Type B pancreatic cell (in vitro differentiated cells): ENCODE results near the gene XXYLT1. TPM values are rescaled to one million over a fixed set of nuclear protein-coding genes. Genes with fewer than 3 reads are reported as not detected.
"Not testable (repeated sequence)": the region's sequence is repeated elsewhere in the genome, so short reads cannot be mapped to it uniquely, and the experiment has no call there.

ENCODE experiments used
- DNase-seq: peaks from one replicate; pipeline ENCODE4 v3.0.0; 2021; ENCODE audit warnings: mixed read lengths; ENCODE audit not compliant: unreplicated experiment; ENCODE audit errors: extremely low spot score
- H3K27ac Mint-ChIP-seq: 2 replicates; pipeline ENCODE4 v1.8.0; 2021; ENCODE audit warnings: mild to moderate bottlenecking, mixed read lengths
- H3K27me3 Mint-ChIP-seq: 2 replicates; pipeline ENCODE4 v1.8.0; 2021; ENCODE audit warnings: mixed read lengths
- H3K36me3 Mint-ChIP-seq: 2 replicates; pipeline ENCODE4 v1.8.0; 2021; ENCODE audit warnings: mixed read lengths
- H3K4me1 Mint-ChIP-seq: one replicate; pipeline ENCODE4 v1.8.0; 2021; ENCODE audit warnings: mixed read lengths; ENCODE audit not compliant: unreplicated experiment
- H3K4me3 Mint-ChIP-seq: 2 replicates; pipeline ENCODE4 v1.8.0; 2021; ENCODE audit warnings: mild to moderate bottlenecking, mixed read lengths
- H3K9me3 Mint-ChIP-seq: 2 replicates; pipeline ENCODE4 v1.8.0; 2021; ENCODE audit warnings: mixed read lengths
- total RNA-seq: library from RNA; stranded (reverse); gene quantifications from 2 replicates; pipeline ENCODE4 v1.2.1, GENCODE V29; 2021; ENCODE audit warnings: low replicate concordance
- TF ChIP-seq, protein P1 (sequence below): fragments of 200-600 bp; sonication (generic); conservative IDR thresholded peaks from 2 replicates; pipeline ENCODE4 v1.5.0; 2021; ENCODE audit warnings: antibody characterized with exemption, mild to moderate bottlenecking

XXYLT1 gene
- total RNA-seq, 1 donor from 2014 or later: 27.0 TPM

DNA sequence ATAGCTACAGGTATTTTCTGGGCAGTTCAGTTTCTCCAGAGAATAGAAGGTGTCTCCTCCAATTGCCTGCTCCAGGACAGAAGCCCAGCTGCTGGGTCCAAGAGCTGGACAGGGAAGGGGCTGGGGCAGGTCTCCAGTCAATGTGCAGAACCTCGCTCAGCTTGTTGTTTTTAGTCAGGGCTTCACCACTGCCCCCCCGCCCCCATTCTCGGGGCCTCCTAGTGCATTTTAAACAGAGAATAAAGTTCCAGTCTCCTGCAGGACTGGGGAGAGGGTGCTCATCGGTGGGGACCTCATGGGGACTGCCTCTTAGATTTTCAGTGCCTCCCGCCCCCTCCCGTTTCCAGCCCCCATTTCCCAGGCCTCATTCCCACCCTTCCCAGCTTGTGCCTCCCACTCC lies 216.6 kb downstream of the XXYLT1 start:
- Mint-ChIP-seq H3K4me3 (no peak overlapping the region), H3K27me3 (peaks cover 10% of the 10 kb centered on the region), H3K9me3 (peaks cover 6% of the 10 kb centered on the region), H3K36me3 (no peaks in the 10 kb centered on the region), H3K27ac (no peak overlapping the region), H3K4me1 (peaks cover 6% of the 10 kb centered on the region)
- no peak for DNase-seq
- TF ChIP-seq, protein P1, sequence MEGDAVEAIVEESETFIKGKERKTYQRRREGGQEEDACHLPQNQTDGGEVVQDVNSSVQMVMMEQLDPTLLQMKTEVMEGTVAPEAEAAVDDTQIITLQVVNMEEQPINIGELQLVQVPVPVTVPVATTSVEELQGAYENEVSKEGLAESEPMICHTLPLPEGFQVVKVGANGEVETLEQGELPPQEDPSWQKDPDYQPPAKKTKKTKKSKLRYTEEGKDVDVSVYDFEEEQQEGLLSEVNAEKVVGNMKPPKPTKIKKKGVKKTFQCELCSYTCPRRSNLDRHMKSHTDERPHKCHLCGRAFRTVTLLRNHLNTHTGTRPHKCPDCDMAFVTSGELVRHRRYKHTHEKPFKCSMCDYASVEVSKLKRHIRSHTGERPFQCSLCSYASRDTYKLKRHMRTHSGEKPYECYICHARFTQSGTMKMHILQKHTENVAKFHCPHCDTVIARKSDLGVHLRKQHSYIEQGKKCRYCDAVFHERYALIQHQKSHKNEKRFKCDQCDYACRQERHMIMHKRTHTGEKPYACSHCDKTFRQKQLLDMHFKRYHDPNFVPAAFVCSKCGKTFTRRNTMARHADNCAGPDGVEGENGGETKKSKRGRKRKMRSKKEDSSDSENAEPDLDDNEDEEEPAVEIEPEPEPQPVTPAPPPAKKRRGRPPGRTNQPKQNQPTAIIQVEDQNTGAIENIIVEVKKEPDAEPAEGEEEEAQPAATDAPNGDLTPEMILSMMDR: no peak

GRCh38 chr3:195052939-195053338 lies 218.0 kb downstream of the XXYLT1 start:
- Mint-ChIP-seq H3K9me3 (peaks cover 6% of the 10 kb centered on the region), H3K27me3 (peaks cover 11% of the 10 kb centered on the region), H3K4me3 (no peak overlapping the region), H3K4me1 (no peaks in the 10 kb centered on the region), H3K27ac (no peak overlapping the region), H3K36me3 (no peaks in the 10 kb centered on the region)
- no peak for DNase-seq
- TF ChIP-seq, protein P1: no peak

DNA sequence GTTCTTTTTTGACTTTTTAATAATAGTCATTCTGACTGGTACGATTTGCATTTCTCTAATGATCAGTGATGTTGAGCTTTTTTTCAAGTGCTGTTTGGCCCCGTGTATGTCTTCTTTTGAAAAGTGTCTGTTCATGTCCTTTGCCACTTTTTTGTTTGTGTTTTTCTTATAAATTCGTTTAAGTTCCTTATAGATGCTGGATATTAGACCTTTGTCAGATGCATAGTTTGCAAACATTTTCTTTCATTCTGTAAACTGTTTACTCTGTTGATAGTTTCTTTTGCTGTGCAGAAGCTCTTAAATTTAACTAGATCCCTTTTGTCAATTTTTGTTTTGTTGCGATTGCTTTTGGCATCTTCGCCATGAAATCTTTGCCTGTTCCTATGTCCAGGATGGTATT lies 220.7 kb downstream of the XXYLT1 start:
- H3K4me3 Mint-ChIP-seq, H3K27ac Mint-ChIP-seq, H3K9me3 Mint-ChIP-seq, H3K4me1 Mint-ChIP-seq, DNase-seq, H3K36me3 Mint-ChIP-seq: not testable (repeated sequence)
- H3K27me3 Mint-ChIP-seq: peaks cover 11% of the 10 kb centered on the region

DNA sequence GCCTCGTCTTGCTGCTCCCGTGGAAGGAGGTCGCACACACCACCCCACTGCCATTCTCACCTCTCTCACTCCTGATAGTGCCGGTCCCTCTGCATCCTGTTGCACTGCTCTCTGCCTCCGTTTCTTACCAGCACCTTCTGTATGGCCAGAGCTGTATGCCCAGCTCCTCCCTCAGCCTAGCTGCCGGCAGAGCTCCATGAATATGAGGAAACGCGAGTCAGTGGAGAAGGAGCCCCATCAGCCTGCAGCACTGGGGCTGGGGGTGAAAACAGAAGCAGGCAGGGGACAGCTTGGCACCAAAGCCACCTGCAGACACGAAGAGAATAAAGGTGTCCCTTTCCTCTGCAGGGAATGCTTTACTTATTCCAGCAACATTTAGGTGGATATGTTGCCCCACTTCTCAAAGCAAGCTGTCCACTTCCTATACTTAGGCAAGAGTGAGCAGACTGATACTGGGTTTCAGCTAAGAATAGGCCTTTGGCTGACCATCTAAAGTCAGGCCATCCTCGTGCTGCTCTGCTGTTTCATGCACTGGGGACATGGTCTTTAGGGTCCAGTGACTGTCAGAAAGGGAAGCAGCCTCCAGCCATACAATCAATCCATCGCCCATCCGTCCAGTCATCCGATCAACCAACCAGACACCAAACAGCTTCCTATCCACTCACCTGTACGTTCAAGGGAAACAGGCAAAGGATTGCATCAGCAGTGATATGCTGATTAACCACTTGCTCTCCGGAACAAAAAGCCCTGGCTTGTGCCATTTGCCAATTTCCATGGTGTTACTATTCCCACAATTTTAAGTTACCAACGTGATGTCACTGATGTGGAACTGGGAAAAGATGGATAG lies 222.7 kb downstream of the XXYLT1 start:
- no peaks in the 10 kb centered on the region for H3K36me3 Mint-ChIP-seq
- TF ChIP-seq, protein P1: no peak
- DNase-seq: no peak
- H3K4me1 Mint-ChIP-seq: peaks cover 9% of the 10 kb centered on the region
- no peak overlapping the region for H3K27ac Mint-ChIP-seq
- no peaks in the 10 kb centered on the region for H3K9me3 Mint-ChIP-seq
- peaks cover 11% of the 10 kb centered on the region for H3K27me3 Mint-ChIP-seq
- H3K4me3 Mint-ChIP-seq: no peak overlapping the region

DNA sequence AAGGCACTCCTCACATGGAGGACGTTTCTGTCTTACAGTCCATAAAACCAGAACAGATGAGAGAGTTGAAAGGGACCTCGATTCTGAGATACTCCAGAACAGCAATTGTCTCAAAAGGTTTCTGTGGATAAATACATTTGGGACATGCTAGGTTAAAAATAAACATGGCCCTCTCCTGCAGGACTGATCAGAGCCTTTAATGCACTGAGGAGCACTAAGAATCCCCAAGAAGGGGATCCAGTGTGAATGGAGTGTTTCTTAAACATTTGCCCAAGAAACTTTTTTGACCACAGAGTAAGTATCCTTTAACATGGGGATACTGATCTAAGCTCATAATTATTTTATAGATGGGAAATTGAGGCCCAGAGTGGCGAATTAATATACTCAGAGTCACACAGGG lies 223.4 kb downstream of the XXYLT1 start:
- TF ChIP-seq, protein P1: no peak
- Mint-ChIP-seq H3K4me1 (peaks cover 15% of the 10 kb centered on the region), H3K36me3 (no peaks in the 10 kb centered on the region), H3K27ac (no peak overlapping the region), H3K27me3 (peaks cover 11% of the 10 kb centered on the region), H3K4me3 (no peak overlapping the region), H3K9me3 (no peaks in the 10 kb centered on the region)
- no peak for DNase-seq

DNA sequence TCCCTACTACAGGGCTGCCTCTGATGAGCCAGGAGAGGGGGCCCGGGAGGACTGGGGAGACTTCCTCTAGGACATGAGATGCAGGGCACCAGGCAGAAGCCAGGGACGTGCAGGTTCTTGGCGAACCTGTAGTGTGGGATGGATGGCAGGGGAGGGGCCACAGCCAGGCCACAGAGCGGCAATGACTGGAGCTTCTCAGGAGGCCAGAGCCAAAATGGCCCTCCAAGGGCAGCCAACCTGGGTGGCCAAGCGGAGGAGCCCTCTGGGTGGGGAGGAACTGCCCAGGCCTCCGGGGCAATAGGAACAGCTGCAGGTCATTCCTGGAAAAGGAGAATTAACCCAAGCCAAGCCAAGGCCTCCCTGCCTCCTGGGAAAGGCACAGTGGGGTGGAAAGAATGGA lies 224.5 kb downstream of the XXYLT1 start:
- Mint-ChIP-seq H3K4me1 (peaks cover 18% of the 10 kb centered on the region), H3K9me3 (no peaks in the 10 kb centered on the region), H3K4me3 (no peak overlapping the region), H3K36me3 (no peaks in the 10 kb centered on the region), H3K27me3 (peaks cover 11% of the 10 kb centered on the region), H3K27ac (no peak overlapping the region)
- TF ChIP-seq, protein P1: no peak
- no peak for DNase-seq
